GM19240 (cell line): ENCODE results near the gene PAMR1.

Experiments used
- DNase-seq: peaks from one replicate; pipeline ENCODE4 v3.0.0; 2011; ENCODE audit warnings: low spot score; ENCODE audit not compliant: insufficient read length

Gene PAMR1

DNA sequence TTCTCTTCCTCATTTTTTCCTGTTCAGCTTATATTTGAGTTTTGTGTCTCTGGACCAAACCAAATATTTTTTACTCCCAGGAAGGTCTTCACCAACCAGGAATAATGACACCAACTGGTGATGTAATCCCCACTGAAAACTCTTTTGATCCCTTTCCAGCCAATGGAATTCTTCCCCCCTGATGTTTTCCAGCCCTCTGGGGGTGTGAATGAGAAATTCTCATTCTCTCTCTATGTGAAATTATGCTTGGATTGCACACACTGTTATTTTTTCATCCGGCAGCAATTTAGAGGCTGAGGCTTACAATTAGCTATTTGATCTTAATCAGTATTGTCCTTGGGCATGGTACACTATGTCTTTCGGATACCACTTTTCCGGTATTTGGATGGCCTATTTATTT, 66.6 kb downstream of the PAMR1 start:
- no peak for DNase-seq

DNA sequence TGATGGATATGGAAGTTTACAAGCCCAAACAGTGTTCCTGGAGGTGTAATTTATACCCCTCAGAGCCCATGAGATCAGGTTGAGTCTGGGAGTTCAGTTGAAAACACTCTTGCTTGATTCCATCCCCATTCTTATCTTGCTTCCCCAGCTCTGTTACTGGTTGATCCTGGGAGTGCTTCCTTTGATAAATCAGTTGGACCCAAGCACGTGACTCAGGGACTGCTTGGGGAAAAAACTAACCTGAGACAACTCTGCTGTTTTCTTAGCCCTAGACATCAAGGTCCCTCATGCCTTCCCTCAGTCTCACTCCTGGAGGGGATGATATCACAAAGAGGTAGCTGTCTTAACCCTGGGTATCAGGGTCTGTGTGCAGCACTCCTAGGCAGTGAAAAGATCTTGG, 71.1 kb downstream of the PAMR1 start:
- no peak for DNase-seq

DNA sequence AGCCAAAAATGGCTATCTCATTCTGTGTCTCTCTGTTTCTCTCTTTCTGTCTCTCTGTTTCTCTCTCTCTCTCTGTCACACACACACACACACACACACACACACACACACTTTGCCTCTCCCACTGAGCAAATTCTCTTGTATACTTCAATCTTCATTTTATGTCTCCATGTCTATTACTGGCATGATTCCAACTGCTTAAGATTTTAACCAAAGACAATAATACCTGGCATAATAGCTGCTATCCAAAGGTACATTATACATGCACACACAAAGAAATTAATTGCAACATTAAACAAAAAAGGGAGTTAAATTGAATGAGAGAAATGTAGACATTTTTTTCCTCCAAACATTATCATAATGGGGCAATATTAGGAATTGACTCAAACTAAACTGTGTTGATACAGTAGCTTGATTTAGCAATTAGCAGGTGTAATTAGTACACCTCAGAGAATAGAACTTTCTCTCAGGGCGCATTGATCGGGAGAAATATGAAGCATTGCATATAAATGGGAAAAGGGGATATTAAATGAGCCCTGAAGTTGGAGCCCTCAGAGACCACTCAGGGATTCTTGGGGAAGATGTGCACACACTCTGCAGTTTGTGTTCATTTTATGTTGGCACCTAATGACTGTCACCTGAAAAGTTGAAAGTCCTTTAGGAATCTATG, 88.7 kb downstream of the PAMR1 start:
- DNase-seq: no peak

DNA sequence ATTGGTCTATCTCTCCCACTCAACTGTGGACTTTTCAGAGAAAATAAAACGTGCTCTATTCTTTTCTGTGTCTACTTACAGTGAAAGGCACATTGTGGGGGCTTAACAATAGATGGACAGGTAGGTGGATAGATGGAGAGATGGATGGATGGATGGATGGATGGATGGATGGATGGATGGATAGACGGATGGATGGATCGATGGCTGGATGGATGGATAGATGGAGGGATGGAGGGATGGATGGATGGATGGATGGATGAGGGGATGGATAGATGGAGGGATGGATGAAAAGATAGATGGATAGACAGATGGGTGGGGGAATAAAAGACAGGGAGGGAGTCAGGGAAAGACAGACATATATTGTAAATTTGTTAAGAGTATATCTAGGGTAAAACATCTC, 91.8 kb downstream of the PAMR1 start:
- DNase-seq: no peak

DNA sequence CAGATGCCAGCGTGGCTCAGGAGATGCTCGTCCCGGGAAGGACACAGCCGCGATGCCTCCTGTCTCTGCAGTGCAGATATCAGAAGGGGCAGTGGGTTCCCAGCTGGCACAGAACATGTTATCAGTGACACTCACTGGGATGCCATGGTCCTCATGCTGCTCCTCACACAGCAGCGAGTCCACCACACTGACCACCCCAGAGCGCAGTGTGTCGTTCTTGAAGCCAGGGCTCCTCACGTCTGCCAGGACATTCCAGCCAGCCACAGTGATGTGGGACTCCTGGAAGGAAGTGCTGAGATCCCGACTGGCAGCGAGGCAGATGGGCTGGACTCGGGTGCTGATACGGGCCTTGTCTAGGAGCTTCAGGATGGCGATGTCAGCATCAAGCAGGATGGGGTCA, 93.0 kb downstream of the PAMR1 start:
- no peak for DNase-seq

DNA sequence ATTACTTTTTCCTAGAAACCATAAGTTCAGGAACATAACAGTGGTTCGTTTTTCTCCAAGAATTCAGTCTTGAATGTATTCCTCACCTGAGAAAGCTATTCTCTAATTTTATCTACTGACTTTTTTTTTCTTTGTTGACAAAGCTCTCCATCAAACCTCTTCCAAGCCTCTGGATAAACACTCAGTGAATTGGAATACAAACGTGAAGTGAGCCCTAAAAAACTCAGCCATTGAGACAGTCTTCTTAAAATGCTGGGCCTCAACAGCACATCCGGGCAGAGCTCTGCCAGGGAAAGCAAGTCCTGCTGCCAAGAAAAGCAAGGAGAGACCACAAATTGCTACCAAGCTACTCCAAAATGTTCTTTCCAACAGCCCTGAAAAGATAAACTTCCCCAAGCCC, 98.3 kb downstream of the PAMR1 start:
- DNase-seq: no peak

DNA sequence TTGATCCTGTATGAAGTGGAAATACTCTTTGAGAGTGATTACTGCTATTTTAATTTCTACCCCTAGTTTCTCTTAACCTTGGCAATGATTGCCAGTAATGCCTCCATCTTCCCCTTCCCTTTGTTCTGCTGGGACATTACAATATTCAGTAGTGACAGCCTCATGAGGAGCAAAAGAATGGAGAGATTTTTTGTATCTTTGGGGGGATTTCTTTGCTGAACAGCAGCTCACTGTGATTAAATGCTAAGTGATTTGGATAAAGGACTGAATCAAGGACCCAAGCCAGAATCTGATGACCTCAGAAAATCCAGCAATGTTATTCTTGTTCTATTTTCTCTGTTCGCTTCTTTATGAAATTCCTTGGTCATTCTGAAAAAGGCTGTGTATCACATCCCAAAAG, 99.1 kb downstream of the PAMR1 start:
- DNase-seq: no peak

DNA sequence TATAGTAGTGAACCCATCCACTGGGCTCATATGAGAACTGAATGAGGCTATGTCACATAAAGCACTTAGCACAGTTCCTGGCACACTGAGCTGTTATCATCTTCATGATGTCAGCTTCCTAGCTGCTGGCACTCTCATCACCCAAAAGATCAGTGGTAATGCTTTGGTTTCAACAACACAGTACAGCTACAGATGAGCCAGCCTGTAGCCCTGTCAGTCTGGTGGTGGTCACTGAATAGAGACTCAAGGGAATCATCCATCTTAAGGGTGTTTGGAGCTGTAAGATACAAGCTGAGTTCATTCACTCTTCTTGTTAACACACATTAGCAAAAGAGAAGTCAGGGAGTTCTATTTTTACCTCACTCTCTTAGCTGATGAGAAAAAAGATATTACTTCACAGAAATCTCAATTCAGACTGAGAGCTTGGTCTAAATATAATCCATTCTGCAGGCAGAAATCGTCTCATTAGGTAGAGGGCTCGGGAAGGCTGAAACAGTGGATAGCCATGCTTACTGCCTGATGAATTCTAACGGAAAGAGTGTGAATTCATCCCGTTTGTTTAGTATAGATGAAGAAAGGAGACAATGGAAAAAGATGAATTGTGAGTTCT, 99.7 kb downstream of the PAMR1 start:
- no peak for DNase-seq

DNA sequence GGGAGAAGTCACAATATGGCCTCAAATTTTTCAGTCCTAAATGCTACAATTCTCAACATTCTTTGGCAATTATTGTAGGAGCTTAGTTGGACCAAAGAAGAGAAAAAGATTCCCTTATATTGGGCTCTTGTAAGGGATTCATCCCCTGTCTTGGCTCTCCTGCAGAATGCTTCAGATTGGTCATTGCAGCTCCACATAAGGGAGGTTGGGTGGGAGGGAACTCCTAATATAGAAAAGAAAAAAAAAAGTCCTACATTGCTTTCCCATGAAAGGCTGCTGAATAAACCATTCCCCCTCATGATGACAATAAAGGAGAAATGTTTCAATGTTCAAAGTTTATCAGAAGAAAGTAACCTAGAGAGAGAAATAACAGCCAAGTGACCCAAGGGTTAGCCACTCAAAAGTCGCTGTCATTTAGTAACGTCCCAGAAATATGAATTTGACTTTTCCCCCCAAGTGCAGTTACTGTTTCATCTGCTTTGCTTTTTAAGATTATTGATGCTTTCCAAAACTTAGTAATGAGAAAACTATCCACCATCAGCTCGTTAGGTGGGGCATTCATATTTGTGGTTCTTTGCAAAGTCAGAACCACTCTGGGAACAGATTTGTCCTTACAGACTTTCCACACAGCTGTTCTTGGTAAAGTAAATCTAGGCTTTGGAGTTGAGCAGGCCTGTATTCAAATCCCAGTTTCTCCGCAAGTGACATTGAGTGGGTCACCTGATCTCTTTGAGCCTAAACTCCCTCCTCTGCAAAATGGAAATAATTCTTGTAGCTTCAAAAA, 101.1 kb downstream of the PAMR1 start:
- no peak for DNase-seq

DNA sequence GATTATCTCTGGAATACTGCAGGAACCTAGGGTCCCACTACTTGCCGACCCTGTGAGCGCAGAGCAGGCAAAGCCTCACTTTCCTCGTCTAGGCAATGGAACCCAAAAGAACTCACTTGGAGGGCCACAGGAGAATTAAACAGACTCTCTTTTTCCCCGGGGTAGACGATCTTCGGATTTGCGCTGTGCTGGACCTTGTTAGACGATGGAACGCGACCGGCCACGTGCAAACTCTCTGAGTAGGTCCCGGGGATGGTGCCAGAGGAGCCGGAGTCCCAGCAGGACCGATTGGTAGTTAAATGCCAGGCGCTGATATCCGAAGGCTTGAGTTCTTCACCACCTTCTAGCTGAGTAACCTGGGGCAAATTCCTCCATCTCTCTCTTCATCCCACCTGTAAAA, 105.0 kb downstream of the PAMR1 start:
- DNase-seq: no peak

DNA sequence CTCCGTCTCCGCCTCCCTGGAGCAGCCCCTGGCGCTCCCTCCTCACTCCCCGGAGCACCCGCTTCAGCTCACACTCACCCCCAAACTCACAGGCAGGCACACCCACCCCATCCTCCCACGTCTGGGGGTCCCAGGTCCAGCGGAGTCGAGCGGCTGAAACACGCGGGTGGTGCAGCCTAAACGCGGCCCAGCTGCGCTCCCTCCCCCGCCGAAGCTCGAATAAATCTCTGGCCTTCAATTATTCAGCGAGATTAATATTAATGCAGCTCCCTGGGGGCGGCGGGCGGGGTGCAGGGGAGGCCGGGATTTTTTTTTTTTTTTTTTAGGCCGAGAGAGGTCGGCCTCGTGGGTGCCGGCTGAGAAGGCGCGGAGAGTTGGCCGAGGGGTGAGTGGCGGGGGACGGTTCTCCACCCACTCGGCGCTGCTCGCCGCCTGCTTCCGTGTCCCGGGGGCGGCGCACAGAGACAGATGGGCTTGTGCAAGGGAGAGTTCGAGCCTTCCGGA, 105.5 kb downstream of the PAMR1 start:
- no peak for DNase-seq

DNA sequence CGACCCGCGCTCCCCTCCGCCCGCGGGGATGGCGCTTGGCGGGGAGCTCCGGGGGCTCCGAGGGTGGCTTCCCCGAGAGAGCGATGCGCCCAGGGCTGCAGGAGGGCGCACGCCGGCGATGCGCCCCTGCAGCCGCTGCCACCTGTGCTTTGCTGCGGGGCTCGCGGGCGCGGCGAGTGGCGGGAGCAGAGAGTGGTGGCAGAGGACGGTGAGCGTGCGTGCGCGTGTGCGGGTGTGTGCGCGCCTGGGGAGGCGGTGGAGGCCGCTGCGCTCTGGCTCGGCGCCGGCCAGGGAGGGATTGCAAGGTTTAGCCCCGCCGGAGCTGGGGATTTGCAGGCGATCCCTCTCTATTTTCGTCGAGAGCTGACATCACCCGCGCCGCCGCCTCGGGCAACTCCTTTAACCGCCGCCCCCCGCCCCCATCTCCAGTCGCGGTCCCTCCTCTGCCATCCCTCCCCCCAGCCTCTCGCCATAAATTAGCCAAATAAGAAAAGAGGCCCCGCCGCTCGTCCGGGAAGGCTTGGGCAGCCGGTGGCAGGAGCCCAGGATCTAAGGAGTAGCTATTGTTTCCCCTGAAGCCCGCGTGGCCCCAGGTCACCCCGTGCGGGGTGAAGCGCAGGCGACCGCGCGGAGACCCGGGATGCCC, 106.1 kb downstream of the PAMR1 start, which contains the start of gene SLC1A2:
TSS of gene SLC1A2 (minus strand) at position 375 of the 646 bp plus-strand sequence. CDS start 592 bp downstream, outside the sequence.
- DNase-seq: no peak

DNA sequence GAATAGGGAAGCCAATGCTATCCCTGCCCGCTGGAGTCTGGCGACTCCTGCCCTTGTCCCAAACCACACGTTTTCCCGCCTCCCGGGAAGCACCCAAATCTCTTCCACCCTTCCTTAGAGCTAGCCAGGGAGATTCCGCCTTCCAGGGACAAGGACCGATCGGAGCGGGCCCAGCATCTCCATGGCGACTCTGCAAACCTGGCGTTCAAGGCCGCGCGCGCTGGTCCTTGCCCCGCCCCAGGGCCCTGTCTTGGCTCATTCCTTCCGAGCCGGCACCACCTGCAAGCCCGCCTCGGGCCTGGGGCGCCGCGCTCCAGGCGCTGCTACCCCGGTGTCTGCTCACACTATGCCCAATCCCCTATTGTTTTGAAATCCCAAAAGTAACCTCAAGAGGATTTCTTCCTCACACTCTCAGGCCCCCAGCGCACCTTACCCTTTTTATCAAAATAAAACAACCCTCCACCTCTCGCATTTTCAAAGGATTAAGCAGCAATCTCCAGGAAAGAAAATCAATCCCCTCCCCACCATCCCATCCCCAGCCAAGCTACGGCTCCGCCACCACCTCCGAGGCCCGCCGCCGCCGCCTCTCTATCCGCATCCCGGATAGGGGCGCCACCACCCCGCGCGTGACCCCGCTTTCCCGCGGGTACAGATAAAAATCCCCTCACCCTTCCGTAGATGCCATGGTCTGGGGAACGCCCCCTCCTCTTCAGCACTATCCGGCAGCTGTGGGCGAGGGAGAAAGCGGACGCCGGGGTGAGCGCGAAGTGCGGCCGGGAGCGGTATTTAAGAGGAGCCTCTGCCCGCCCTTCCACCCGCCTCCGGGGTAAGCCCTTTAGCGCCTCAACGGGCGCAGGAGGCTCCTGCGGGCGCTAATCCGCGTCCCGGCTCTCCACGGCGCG, 106.9 kb downstream of the PAMR1 start:
- no peak for DNase-seq

DNA sequence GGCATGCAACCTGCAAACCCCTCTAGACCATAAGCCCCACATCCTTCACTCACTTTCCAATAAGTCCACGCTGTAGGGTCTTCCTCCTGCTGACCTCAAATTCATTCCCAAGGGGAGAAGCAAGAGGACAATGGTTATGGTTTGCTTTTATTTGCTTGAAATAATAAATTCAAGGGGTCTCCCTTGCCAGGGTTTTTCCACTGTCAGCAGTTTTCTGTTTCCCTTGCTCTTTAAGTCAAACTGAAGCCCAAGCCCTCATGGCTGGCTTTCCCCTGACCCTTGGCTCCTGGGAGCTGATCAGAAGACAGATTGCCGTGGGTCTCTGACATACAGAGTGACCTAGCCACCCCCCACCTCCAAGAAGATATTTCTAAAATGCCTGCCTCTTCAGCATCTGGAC, 109.9 kb downstream of the PAMR1 start:
- DNase-seq: no peak

DNA sequence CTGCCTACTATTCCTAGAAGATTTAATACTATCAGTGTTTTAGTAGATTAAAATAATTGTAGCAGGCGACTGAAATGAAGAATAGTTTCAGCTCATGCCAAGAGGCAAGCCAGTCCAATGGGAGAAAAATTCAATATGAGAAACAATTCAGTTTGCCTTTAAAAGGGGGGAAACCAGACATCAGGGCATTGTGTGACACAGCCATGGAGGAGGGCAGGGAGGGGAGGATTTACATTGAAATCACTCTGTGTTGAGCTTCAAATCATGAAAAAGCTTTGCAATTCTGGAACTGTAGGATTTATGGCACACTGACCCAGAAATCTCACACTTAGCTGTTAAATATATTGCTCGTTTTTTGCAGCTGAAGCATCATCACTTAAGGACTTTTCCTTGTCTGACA, 110.6 kb downstream of the PAMR1 start:
- no peak for DNase-seq

DNA sequence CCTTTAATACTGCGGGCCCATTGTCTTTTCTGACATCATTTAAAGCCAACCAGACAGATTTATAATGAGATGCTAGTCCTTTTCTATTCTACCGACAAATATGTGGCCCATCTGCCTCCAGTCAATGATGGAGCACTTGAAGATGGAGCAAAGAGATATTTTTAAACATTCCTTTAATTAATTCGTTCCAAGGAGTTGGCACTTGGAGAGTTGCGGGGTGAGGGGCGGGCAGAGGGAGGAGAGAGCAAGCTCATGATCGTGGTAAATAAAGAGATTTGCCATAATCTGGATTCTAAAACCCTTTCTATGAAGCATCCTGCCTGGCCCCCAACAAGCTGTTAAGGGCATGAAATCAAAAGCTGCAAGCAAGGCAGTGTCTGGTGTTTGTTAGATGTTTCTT, 111.1 kb downstream of the PAMR1 start:
- no peak for DNase-seq

DNA sequence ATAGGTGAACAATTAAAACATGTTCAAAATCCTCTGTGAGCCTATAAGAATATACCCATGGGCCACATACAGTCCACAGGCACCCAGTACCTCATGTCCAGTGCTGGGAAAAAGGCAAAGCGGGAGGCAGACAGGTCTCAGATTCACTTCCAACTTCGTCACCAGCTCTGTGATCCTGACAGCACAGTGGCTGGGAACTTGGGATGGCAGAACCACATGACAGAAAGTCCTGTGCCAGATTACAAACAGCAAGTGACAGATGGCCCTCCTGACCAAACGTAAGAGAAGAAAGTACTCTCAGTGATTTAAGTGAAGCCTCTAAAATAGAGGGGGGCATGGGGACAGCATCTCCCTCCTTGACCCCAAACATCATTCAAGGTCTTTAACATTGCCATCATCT, 111.8 kb downstream of the PAMR1 start:
- DNase-seq: no peak

DNA sequence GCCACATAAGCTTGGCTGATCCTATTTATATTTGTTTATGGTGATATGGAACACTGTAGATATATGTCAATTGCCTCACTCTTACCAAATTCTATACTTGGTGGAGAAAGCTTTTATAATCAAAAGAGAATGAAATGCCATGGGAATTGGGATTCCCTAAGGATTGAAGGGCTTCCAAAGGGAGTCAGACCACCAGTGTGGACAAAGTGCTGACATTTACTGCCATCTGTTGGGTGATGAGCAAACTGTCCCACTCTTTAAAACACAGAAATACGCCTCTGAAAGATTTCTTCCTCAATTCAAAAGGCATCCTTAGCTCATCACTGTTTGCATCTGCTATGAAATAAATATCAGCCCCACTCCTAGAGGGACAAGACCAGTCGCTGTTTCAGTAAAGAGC, 113.1 kb downstream of the PAMR1 start:
- DNase-seq: no peak

DNA sequence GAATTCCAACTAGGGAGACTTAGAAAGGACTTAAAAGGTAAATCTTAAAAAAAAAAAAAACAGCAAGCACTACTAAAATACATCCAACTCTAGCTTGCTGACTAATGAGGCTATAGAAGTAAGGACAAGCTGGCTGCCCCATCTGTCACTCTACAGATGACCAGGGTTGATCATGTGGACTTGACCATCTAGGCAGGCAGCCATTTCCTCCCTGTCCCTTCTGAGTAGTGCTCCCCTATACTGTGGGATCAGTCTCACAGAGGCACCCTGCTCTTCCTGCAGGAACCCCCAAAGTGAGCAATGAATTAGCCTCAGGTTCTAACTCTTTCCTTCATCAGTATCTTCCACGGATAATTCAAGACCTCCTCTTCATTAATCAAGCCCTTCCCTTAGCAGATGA, 118.4 kb downstream of the PAMR1 start:
- DNase-seq: no peak

DNA sequence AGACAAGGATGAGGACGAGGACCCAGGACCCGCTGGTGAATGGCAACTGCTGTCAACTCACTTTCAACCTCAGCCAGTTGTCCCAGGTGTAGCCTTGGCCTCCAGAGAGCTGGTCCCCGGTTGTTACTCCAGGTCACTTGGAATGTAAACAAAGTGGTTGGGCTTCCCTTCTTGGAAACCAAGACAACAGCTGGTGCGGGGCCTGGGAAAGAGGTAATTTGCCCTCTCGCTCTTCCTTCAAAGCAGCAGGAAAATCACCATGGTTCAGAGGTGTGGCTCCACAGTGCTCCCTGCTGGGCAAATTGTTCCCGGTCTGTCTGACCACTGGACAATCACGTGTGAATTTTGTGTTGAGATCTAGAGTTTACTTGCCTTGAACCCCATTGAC, 121.0 kb downstream of the PAMR1 start:
- no peak for DNase-seq
